ENCODE results near the gene RCOR1.
"Not testable (repeated sequence)": the region's sequence is repeated elsewhere in the genome, so short reads cannot be mapped to it uniquely, and the experiment has no call there.

RCOR1 gene

GRCh38 chr14:102629808-102630350, 37.4 kb downstream of the RCOR1 start:
- DNase-seq (ENCODE audit: low spot score): no peak

- peak; percentile 41 for DNase-seq (ENCODE audit: low spot score)
These were observed 38.0 kb downstream of the RCOR1 start for GRCh38 chr14:102630405-102630804.

- no peak for DNase-seq (ENCODE audit: low spot score)
These were observed 38.4 kb downstream of the RCOR1 start for GRCh38 chr14:102630881-102631280.

GRCh38 chr14:102633906-102634595, 41.6 kb downstream of the RCOR1 start:
- no peak for DNase-seq (ENCODE audit: low spot score)

- not testable (repeated sequence) for DNase-seq (ENCODE audit: low spot score)
These were observed 47.2 kb downstream of the RCOR1 start for GRCh38 chr14:102639611-102640010.

- no peak for DNase-seq (ENCODE audit: low spot score)
These were observed 52.1 kb downstream of the RCOR1 start for GRCh38 chr14:102644523-102644922.

GRCh38 chr14:102645746-102646440, 53.4 kb downstream of the RCOR1 start:
- DNase-seq (ENCODE audit: low spot score): no peak

- no peak for DNase-seq (ENCODE audit: low spot score)
These were observed 54.2 kb downstream of the RCOR1 start for GRCh38 chr14:102646615-102647014.

GRCh38 chr14:102652194-102652593, 59.7 kb downstream of the RCOR1 start:
- DNase-seq (ENCODE audit: low spot score): no peak

- no peak for DNase-seq (ENCODE audit: low spot score)
These were observed 61.8 kb downstream of the RCOR1 start for GRCh38 chr14:102654298-102654697.

GRCh38 chr14:102655137-102655536, 62.7 kb downstream of the RCOR1 start:
- DNase-seq (ENCODE audit: low spot score): no peak

- DNase-seq (ENCODE audit: low spot score): no peak
These were observed 67.3 kb downstream of the RCOR1 start for GRCh38 chr14:102659797-102660196.

- DNase-seq (ENCODE audit: low spot score): no peak
These were observed 69.2 kb downstream of the RCOR1 start for GRCh38 chr14:102661614-102662013.

- DNase-seq (ENCODE audit: low spot score): no peak
These were observed 70.4 kb downstream of the RCOR1 start for GRCh38 chr14:102662636-102663430.

GRCh38 chr14:102663440-102663839, 71.0 kb downstream of the RCOR1 start:
- DNase-seq (ENCODE audit: low spot score): no peak

- DNase-seq (ENCODE audit: low spot score): no peak
These were observed 73.2 kb downstream of the RCOR1 start for GRCh38 chr14:102665621-102666020.

- DNase-seq (ENCODE audit: low spot score): no peak
These were observed 74.2 kb downstream of the RCOR1 start for GRCh38 chr14:102666635-102667034.

- DNase-seq (ENCODE audit: low spot score): no peak
These were observed 75.3 kb downstream of the RCOR1 start for GRCh38 chr14:102667703-102668102.

GRCh38 chr14:102668291-102668873, 75.9 kb downstream of the RCOR1 start:
- DNase-seq (ENCODE audit: low spot score): no peak

GRCh38 chr14:102671410-102671809, 79.0 kb downstream of the RCOR1 start:
- DNase-seq (ENCODE audit: low spot score): no peak

GRCh38 chr14:102672410-102672960, 80.0 kb downstream of the RCOR1 start:
- no peak for DNase-seq (ENCODE audit: low spot score)

- no peak for DNase-seq (ENCODE audit: low spot score)
These were observed 82.9 kb downstream of the RCOR1 start for GRCh38 chr14:102675396-102675795.

Data from iPS-NIHi11 (cell line).